GM10266 (cell line): ENCODE measurements around the gene PIGN.

ENCODE experiments used
- DNase-seq: peaks from one replicate; pipeline ENCODE4 v3.0.0; 2012; ENCODE audit errors: extremely low spot score
- TF ChIP-seq, protein P1 (sequence below): IDR thresholded peaks from 2 replicates; pipeline ENCODE4 v1.5.1; 2012; ENCODE audit warnings: mild to moderate bottlenecking, low read depth; ENCODE audit not compliant: control insufficient read depth, insufficient read depth; ENCODE audit errors: missing control alignments

Gene PIGN

DNA sequence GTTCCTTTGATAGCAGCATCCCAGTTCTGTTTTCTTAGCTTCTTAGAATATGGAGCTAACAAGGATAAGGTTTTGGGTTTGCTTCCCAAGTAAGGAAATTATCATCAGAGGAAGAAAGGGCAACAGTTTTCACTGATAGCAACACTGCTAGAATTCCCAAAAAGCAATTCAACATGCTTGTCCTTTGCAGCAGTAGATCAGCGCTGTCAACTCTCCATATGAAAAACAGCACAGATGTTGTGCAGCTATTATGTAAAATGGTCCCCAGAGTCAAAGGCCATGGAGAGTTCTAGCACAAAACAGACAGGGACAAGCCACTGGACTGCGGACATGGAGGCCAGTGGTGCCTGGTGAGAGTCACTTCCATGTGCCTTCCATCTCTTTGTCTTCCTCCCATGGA lies 158.1 kb downstream of the PIGN start:
- TF ChIP-seq, protein P1, sequence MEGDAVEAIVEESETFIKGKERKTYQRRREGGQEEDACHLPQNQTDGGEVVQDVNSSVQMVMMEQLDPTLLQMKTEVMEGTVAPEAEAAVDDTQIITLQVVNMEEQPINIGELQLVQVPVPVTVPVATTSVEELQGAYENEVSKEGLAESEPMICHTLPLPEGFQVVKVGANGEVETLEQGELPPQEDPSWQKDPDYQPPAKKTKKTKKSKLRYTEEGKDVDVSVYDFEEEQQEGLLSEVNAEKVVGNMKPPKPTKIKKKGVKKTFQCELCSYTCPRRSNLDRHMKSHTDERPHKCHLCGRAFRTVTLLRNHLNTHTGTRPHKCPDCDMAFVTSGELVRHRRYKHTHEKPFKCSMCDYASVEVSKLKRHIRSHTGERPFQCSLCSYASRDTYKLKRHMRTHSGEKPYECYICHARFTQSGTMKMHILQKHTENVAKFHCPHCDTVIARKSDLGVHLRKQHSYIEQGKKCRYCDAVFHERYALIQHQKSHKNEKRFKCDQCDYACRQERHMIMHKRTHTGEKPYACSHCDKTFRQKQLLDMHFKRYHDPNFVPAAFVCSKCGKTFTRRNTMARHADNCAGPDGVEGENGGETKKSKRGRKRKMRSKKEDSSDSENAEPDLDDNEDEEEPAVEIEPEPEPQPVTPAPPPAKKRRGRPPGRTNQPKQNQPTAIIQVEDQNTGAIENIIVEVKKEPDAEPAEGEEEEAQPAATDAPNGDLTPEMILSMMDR = no peak
- no peak for DNase-seq

DNA sequence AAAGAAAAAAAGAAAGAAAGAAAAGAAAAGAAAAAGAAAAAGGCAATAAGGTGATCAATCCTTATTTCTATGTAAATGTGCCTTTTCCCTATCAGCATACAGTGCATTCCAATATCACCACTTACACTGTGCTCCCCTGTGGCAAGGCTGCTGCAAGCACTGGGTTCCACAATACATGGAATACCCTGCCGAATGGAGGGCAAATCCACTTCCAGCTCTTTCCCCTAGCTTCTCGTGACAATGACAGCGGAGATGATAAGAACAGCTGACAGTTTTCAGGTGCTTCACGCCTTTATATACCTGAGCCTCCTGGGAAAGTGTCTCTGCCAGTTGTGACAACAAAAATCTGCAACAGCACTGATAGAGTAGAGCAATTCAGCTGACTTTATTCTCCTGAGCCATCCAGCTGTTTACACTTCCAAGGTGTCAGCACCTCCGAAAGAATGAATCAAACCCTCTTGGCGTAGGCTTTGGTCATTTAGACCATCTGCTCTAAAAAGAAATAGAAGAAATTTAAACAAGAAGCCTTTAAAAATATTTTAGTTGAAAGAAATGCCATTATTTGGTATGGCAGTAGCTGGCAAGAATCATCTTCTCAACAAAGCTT lies 158.8 kb downstream of the PIGN start:
- no peak for DNase-seq
- TF ChIP-seq, protein P1 = no peak

DNA sequence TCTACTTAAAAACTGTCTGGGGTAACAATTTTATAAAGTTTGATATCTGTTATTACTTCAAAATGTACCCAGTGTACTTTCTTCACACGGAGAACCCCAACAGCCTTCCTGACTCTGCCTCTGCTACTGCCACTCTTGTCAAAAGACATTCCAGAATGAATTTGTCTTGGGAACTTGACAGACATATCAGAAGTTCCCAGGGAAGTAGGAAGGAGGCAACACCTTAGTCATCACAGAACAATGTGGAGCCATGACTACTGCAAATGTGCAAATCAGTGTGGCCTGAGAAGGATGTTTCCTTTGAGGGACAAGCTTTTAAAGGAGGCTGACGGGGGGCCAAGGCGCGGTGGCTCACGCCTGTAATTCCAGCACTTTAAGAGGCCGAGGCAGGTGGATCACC lies 160.3 kb downstream of the PIGN start:
- TF ChIP-seq, protein P1 = no peak
- no peak for DNase-seq

DNA sequence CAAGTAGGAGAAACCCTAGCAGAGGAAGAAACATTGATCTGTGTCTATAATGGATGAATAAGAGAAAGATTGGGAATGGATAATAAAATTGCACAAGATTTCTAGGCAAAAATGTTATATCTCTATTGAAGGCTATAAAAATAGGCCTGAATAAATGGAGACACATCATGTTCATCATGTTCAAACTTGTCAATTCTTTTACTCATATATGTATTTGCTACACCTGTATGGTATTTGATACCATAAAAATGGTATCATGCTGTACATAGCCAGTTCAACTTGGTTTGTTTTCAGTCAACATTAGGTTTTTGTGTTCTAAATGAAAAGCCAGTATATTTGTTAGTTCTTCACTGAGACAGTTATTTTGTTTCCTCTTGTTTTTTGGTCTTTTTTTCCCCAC lies 161.9 kb downstream of the PIGN start:
- TF ChIP-seq, protein P1 = no peak
- DNase-seq = no peak

DNA sequence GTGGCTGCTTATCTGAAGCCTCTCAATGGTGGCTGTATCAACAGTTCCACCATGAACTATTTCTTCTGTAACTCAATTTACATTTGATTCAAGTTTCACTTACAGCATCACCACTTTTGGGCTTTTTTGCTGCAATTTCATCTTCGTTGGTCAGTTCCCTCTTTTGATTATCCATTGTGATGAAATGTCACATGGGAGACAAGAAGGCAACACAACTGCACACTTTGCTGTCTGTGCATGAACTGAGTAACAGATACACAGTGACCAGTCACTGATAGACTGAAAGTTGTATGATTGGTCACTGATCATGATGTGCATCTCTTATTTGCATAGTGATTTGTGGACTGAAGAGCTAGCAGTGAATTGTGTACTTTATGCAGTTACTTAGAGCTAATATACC lies 163.3 kb downstream of the PIGN start:
- DNase-seq = no peak
- TF ChIP-seq, protein P1 = no peak

DNA sequence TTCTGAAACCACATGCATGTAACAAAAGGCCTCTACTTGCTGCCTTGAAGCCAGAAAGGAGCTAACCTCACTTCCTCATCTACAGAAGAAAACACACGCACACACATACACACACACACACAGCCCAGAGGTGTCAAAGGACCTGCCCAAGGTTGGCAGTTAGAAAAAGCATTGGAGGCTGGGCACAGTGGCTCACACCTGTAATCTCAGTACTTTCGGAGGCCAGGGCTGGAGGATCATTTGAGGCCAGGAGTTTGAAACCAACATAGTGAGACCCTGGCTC lies 168.2 kb downstream of the PIGN start:
- DNase-seq = no peak
- TF ChIP-seq, protein P1 = no peak

DNA sequence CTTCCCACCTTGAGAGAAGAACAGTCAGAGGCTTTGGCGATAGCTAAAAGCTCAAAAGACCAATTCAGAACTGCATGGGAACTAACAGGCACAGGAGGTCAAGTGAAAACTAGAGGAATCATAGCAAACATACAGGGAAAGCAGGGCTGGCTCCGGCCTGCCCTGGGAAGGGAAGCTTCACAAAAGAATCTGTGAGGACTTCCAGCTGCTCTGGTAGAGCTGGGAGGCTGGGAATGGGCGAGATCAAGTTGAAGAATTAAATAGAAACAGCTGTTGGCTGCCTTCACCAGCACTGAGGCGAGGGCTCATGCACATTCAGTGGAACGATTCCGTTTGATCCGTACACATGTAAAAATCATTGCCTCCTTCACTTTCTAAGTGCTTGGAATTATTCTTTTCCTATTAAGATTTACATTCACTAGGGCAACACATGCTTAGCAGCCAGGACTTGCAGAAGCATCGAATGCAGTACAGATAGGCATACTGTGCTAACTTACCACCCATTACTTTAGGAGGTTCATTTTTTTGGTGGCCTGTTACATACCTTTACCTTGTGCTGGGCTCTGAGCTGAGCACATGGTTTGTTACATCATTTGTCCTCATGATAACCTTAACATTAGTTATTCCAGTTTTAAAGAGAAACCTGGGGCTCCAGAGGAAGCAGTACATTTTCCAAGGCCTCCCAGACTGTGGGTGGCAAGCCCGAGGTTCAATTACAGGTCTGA lies 168.7 kb downstream of the PIGN start:
- TF ChIP-seq, protein P1 = no peak
- DNase-seq = no peak
